Inferior parietal cortex (tissue), 1 donor: Measurements from ENCODE around the gene NTPCR.

Experiments
- DNase-seq: peaks from one replicate; pipeline ENCODE4 v3.0.0-alpha.2; 2016; ENCODE audit errors: extremely low spot score

The NTPCR gene

DNA sequence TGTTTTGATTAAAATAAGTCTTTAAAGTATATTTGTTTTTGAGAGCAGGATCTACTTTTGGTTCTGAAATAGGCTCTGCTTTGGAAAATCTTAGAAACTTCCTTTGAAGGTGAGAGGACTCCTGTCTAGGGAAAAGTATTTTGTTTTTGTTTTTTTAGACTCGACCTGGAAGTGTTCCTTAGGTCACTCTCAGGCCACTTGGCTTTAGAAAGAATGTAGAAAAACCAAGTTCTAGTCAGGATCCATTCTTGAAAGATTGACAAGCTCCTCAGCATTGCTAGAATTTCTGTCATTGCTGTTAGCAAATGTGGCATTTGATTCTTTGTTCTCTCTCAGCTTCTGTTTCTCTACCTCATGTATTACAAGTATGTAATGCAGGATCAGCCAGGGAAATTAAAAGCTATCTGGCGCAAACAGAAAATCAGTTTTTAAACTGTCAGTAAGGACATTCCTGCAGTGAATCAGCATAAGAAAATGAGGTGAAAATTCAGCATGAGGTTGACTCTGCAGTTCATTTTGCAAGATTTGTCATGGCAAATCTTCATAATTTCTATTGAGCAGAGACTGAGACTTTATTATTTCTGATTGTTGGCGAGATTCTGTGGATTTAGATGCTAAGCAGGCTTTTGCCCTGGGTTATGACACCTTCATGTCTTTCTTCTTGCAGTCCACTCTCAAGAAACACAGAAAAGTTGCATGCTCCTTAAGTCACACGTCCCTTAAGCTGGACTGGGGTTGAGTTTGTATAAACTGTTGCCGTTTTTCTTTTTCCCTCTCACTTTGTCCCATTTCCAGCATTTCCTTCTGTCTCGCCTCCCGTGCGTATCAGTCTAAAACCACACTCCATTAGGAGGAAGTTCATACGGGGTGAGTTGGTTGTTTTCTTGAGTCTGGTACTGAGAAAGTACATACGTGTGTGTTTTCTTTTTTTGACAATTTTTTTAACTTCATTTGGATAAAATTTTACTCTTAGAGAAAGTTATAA is 12.6 kb downstream of the NTPCR start:
- DNase-seq, result no peak

DNA sequence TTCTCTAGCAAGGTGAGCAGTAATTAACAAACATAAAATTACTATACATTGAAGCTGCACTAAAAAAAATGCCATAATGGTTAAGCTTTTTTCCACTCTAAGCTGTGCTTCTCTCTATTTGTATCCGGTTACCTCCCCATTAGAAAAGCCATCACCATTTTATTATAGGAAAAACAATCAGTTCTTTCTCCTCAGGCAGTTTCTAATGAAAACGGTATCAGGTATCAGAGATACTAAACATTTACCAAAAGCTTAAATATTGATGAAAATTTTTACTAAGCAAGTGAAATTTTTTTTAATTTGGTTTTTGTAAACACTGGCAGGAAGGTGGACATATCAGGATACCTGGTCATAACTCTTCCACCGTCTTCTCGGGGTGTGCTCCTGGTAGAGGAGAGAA is 14.2 kb downstream of the NTPCR start:
- no peak for DNase-seq

DNA sequence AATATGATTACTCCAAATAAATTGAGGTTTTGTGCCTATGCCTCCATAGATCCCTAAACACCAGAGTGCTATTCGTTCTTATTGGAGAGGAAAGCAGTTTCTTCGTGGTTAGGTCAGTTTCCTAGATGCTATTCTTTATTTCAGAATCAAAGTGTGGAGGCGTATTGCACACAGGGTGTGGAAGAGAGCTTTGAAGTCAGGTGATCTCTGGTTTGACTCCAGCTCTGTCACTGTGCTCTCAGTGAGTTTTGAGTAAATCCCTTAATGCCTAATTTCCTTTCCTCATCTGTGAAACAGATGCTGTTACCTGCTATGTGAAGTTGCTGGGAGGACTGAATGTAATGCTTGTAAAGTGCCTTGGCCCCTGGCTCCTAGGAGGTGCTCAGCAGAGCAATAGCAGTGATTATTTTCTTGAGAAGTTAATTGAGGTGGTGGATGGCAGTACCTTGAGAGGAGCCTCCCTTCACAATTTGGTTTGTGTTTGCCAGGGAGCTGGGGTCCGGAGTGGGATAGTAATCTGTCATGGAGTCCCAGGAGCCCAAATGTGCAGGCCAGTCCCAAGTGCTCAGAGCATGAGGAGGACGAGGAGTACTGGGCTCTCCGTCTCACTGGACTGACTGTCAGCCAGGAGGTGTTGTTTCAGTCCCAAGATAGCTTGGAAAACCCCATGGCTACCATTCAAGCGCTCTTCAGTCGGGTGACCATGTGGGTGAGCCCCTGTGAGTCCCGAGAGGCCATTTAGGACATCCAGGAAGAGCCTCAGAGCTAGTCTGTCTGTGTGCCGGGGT is 14.9 kb downstream of the NTPCR start:
- no peak for DNase-seq

DNA sequence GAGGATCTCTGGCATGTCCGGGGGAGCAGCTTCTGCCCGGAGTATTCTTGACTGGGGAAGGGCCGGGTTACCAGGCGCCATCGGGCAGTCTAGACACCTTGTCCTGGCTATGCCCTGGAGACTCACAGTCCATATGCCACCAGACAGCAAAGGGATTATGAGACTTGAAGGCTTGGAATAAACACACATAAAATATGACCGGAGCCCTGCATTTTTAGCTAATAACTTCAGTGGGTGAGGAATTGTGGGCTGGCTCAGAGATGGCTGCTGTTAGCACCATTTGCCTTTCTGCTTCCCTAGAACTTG is 15.5 kb downstream of the NTPCR start:
- no peak for DNase-seq

DNA sequence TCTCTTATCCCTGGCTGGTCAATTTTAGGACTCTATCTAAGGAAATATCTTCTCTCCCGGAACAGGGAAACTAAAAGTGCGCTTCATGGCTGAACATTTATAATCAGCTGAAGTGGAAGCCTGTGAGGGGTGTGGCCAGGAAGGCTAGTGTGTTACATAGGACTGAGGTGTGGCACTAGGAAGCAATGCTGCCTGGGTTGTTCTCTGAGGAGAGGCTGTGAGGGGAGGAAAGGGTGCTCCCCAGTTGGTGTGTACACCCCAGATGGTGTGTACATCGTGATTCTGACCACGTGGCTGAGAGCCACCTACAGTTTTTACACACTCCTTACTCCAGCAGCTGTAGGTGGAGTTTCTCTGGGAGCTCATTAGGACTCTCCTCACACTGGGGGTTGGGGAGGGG is 16.3 kb downstream of the NTPCR start:
- no peak for DNase-seq

DNA sequence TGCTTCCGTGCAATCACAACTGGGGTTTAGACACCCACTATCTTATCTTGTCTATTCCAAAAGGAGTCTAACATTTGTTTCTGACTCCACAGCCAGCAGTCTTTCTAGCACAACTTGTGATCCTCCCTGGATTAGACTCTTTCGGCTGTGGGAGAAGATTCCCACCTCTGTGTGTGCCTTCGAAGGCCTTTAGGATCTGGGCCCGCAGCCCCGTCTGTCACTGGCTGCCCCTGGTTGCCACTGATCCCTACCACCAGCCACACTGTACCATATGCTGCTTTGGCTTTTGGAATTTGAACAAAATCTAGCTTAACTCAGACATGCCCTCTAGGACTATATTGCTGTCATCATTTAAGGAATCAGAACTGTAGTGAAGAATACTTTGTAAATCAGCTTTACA is 18.0 kb downstream of the NTPCR start:
- no peak for DNase-seq

DNA sequence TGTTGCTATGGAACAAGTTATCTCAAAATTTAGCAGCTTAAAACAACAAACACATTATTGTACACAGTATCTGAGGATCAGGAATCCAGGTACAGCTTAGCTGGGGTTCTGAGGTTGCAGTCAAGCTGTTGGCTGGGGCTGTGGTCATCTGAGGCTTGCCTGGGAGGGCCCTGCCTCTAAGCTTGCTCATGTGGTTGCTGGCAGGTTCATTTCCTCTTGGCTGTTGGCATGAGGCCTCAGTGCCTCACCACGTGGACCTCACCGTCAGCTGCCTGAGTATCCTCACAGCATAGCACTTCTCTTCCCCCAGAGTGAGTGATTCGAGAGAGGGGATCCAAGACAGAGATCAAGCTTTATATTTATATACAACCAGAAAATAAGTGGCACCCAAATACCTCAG is 18.6 kb downstream of the NTPCR start:
- no peak for DNase-seq

DNA sequence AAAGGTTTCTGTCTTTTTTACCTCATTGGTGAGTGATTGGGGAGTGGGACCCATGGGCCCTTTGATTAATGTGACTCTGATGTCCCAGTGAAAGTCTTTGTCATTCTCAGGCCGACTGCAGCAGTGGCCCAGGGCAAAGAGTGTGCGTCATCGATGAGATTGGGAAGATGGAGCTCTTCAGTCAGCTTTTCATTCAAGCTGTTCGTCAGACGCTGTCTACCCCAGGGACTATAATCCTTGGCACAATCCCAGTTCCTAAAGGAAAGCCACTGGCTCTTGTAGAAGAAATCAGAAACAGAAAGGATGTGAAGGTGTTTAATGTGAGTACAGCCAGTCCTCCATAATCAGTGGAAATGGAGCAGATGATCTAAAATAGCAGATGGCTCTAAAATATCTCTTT is 19.4 kb downstream of the NTPCR start:
- peak; percentile 30 for DNase-seq

DNA sequence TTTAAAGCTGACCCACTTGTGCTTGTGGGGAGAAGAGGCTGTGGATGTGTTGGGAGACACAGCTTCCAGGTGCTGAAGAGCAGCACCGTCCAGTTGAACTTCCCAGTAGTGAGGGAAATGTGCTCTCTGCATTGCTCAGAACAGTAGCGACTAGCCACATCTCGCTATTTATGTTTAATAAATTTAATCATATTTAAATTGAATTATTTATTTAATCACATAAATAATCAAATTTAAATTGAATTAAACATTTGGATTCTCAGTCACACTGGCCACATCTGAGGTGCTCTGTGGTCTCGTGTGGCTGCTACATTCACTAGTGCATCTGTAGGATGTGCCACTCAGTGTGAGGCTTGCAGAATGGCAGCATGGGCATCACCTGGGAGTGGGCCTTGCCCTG is 20.1 kb downstream of the NTPCR start:
- DNase-seq, result no peak

DNA sequence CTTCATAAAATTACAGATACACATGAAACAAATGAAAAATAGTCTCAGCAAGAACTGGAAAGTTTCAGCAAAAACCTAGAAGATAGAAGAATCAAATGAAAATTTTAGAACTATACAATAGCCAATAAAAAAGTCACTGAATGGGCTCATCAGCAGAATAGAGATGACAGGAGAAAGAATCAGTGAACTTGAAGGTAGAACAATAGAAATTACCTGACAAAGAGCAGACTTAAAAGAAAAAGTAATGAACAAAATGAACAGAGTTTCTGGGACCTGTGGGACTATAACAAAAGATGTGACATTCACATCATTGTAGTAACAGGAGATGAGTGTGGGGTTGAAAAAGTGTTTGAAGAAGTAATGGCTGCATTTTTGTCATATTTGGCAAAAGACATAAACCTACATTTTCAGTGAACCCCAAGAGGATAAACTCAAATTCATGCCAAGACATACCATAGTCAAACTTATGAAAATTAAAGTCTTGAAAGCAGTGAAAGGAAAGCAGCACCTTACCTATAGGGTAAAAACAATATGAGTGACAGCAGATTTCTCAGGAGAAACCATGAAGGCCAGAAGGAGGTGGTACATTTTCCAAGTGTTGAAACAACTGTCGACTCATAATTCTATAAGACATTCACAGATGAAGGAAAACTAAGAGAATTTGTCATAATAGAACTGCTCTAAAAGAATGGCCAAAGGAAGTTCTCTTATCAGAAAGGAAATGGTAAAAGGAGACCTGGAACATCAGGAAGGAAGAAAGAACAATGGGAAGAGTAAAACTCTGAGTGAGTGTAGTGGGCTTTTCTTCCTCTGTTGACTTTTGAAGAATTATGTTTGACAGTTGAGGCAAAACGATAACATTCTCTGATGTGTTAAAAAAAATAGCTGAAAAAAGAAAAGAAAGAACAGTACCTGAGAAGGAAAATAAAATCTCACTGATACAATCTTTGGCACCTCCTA is 23.5 kb downstream of the NTPCR start:
- DNase-seq, result no peak

DNA sequence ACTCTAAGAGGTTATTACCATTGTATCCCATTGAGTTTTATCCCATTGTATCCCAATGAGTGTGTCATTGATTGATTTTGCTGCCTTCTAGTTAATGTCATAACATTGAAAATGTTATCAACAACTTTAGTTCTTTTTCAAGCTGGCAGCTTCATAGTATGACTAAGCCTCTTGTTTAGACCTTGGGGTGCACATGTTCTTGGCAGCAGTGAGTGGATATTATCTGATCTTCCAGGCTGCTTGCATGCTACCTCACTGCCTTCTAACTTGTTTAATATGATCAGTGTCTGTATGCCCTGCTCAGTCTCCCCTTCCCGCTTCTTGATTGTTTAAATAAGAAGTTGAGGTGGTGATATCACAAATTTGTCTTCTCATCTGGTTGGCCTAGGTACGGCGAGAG is 24.6 kb downstream of the NTPCR start:
- no peak for DNase-seq

DNA sequence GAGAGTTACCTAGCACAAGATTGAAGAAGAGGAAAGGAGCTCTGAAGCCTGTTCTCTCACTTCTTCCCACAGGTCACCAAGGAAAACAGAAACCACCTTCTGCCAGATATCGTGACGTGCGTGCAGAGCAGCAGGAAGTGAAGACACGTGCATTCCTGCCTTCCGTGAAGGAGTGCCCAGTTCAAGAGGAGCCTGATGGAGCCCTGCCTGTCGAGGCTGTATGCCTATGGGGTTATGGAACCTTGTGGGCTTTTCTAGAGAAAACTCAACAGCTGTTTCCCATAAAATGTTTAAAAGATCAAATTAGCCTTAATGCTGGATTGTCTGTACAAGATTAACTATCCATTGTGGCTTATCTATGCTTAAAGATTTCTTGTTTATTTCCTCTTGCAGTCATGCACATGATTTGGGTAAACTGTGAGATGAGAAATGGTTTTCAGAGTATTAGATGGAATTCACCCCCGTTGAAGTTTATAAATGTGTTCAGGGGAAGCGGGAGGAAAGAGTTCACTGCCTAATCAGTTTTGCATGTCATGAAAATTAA is 27.8 kb downstream of the NTPCR start:
- no peak for DNase-seq

DNA sequence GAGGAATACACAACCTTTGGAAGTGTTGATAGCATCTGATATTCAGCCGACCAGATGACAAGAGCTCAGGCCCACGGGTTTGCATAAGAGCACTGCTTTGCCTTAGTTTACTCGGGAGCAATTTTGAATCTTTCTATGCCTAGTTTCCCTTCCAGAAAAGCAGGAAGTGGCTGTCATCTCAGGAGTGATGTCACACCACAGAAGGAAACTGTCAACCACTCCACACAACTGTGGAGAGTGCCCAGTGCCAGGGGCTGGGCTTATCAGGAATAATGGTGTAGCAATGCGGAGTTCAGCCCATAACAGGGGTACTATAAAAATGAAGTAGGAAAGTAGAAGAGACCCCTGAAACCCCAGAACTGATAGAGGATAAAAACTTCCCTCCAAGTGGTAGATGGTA is 28.4 kb downstream of the NTPCR start:
- DNase-seq, result no peak

DNA sequence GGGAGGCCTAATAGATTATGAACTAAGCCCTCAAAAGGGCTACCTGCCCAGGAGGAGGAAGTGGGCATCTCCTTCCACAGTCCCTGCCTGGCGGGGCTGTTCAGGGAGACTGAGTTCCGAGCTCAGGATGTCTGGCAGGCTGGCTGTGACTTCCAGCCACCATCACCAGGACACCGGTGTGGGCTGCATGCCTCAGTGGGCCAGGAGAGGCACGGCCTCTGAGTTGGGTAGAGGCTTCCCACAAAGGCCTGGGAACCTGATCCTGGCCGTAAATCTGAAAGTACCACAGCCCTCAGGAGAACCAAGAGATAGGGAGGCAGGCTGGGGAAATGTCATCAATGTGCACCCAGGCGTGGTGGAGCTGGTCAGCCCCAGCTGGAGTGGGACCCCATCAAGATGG is 29.1 kb downstream of the NTPCR start:
- no peak for DNase-seq

DNA sequence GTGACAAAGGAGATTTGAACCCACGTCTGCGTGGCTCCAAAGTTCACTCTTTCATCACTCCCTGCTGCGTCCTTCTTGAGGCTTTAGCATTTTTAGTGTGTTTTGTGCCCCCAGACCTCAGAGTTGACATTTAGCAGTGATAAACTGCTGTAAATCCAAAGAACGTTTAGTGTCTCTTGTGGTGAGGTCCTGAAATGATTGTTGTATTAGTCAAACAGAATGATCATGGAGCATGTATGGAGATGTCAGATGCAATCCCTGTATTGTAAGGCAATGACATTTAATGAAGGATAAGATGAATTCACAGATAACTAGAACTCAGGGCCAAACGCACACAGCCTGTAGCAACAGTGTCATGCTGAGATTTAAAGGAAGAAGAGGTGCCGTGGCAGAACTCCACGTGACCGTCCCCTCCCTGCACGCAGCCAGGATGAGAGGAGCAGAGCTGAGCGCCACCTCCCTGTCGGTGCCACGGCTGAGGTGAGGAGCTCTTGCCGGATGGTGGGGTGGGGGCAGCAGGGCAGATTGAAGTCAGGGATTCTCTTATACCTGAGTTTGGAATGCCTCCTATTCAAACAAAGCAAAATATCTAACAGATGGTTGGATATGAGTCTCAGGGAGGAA is 30.1 kb downstream of the NTPCR start:
- no peak for DNase-seq

DNA sequence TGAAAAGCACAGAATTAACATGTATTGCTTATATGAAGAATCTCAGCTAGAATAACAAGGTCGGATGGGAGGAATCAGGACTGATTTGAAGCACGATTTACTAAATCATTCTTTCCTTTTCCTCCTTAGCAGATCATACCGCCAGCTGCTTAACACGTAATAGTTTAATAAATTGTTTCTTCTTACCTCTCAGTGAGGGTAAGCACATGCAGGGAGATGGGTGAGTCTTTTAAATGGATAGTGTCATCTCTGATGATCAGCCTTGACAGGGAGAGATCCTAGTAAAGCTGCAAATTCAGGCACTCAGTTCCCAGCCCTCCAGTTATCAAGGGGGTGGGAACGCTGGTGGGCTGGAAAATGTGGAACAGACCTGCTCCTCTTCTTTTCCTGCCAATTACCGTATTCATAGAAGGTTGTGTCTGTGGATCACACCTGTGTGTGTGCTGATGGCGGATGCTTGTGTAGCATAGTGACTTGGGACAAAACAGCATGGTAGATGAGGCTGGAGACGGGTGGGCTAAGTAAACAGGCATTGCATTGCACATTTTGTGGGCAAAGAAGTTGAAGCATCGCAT is 30.7 kb downstream of the NTPCR start:
- DNase-seq, result no peak

DNA sequence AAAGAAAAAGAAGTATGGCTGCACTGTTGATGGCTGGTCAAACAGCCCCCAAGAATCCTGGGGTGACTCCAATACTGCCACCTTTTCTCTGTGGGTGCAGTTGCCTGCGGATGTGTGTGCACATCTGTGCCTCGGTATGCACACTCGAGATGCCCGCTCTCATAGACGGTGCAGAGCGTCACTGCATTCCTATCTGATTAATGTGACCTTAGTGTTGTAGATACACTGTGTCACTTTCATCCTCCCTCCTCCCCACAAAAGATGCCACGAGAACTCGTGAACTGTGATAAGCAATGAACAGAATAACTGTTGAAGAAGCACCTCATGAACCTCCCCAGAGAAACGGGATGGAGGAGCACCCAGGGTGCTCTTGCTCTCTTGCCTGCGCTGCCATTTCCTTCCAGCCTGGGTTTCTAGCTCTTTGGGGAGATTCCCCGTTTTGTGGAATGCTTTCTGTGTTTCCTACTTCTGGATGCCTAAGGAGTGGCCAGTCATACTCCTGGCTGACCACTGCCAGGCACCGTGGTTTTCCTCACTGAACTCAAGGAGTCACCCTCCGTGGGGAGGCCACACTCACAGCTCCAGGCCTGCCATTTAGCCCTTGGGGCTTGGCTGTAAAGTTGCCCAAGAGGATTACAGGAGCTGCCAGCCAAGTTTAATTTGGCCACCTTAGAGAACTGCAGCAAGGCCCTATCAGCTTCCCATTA is 32.0 kb downstream of the NTPCR start:
- DNase-seq, result no peak

DNA sequence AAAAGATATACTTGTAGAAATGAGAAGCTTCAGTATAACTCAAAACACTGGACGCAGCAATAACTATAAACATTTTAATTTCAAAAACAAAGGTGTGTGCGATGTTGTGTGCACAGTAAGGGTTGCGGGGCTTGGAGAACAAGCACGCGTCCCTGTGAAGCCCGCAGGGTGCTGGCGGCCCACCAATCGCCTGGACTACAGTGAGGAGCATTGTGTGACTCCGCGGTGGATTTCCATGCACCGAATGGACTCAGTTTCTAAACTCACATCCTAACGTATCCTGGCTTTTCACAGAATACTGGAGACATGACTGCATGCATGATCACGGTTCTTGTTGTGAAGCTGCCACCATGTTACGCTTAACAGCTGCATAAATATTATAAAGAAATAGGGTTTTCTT is 33.0 kb downstream of the NTPCR start:
- no peak for DNase-seq

DNA sequence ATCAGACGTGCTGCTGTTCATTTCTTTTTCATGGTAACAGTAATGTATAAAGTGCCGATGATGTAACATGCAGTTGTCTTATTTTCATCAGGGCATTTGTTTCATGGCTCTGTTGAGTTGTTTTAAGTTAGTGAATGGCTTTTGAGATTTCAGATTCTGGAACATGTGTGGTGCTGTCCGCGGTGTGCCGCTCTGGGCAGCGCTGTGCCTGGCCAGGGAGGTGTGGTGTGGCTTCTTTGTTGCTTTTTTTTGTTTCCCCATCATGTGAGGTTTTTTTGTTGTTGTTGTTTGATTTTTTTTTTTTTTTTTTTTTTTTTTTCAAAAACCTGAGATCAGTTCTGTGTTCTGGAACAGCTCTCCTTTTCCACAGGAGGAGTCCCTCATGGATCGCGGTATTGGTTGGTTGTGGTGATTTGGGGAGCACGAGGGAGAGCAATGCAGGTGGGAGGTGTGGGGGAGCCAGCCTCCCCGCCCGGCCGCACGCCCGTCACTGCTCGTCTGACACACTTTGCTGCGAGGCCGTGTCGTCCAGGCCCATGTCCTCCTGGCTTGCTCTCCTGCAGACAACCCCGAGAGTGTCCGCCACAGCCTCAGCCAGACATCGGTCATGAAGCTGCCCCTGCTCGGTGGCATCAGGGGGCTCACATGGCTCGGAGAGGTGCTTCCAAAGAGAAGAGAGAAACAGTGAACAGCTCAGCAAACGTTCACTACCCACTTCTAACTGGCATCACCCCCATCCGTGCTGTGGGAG is 33.6 kb downstream of the NTPCR start:
- no peak for DNase-seq
